ENCODE measurements around the gene DCANP1. TPM values are rescaled to one million over a fixed set of nuclear protein-coding genes. Genes with fewer than 3 reads are reported as not detected.
A peak's percentile ranks its signal among the peaks of the same experiment; 100 is the strongest.

Gene DCANP1
- total RNA-seq, 5 donors from 2014 or later (not counting 1 experiment from before 2014, with no cell fraction given) = not detected

- Mint-ChIP-seq H3K27ac (no peak overlapping the region), H3K27me3 (peaks cover 14 to 19% of the 10 kb centered on the region in 2 donors), H3K9me3 (no peaks in the 10 kb centered on the region), H3K36me3 (no peaks in the 10 kb centered on the region), H3K4me1 (peaks cover 0 to 5% (median 0%) of the 10 kb centered on the region in 3 donors), H3K4me3 (no peak overlapping the region)
- peaks cover 2 to 48% of the 10 kb centered on the region in 2 experiments for H3K27me3 ChIP-seq (replicated peaks in 1 of 2; ENCODE audit: control insufficient read depth in 2 of 2, extremely low read depth in 1 of 2, insufficient read depth in 2 of 2, low read length in 1 of 2)
- ChIA-PET POLR2A (no interaction called here), CTCF (interaction anchor here (0.5 to 3.4 kb wide), 6 partner anchors 12 to 752 kb away, joined by 3 to 20 read pairs (median 4); partner anchors contain the start of gene DCANP1 (in 1 of the 2))
- ATAC-seq (replicated peaks in 1 of 4) (no peak), DNase-seq (no peak)
- H3K36me3 ChIP-seq (ENCODE audit: control insufficient read depth in 2 of 2, extremely low read depth in 1 of 2, insufficient read depth in 1 of 2, low read length in 1 of 2) = no peaks in the 10 kb centered on the region
- no peak overlapping the region for H3K27ac ChIP-seq (ENCODE audit: low read length)
- H3K4me1 ChIP-seq (ENCODE audit: control insufficient read depth in 1 of 2, extremely low read depth in 1 of 2, insufficient read depth in 2 of 2, low read length in 2 of 2) = no peaks in the 10 kb centered on the region
- WGBS (ENCODE audit: insufficient coverage) = 55% methylated on average over 4 of the region's 5 CpGs
- no peaks in the 10 kb centered on the region for H3K9me3 ChIP-seq
- no peak overlapping the region for H3K4me3 ChIP-seq (ENCODE audit: control insufficient read depth in 1 of 2, extremely low read depth in 1 of 2, low read length in 1 of 2)
Observed at GRCh38 chr5:135458921-135459331, 11.8 kb upstream of the DCANP1 start.

- peaks cover 0 to 5% (median 0%) of the 10 kb centered on the region in 3 donors for H3K4me1 Mint-ChIP-seq
- no peak overlapping the region for H3K4me3 Mint-ChIP-seq
- Histone ChIP-seq H3K36me3 (ENCODE audit: control insufficient read depth in 2 of 2, extremely low read depth in 1 of 2, insufficient read depth in 1 of 2, low read length in 1 of 2) (no peaks in the 10 kb centered on the region), H3K27ac (ENCODE audit: low read length) (no peak overlapping the region), H3K9me3 (no peaks in the 10 kb centered on the region), H3K27me3 (replicated peaks in 1 of 2; ENCODE audit: control insufficient read depth in 2 of 2, extremely low read depth in 1 of 2, insufficient read depth in 2 of 2, low read length in 1 of 2) (peaks cover 2 to 47% of the 10 kb centered on the region in 2 experiments), H3K4me1 (ENCODE audit: control insufficient read depth in 1 of 2, extremely low read depth in 1 of 2, insufficient read depth in 2 of 2, low read length in 2 of 2) (no peaks in the 10 kb centered on the region), H3K4me3 (ENCODE audit: control insufficient read depth in 1 of 2, extremely low read depth in 1 of 2, low read length in 1 of 2) (no peak overlapping the region)
- ChIA-PET CTCF (interaction anchor here (0.5 to 3.4 kb wide), 9 partner anchors 8 to 752 kb away, joined by 3 to 20 read pairs (median 3); partner anchors contain the start of gene DCANP1 (in 1 of the 2)), POLR2A (no interaction called here)
- no peaks in the 10 kb centered on the region for H3K36me3 Mint-ChIP-seq
- ATAC-seq (replicated peaks in 1 of 4) (no peak), DNase-seq (no peak)
- WGBS (ENCODE audit: insufficient coverage) = 97% methylated on average over 4 of the region's 4 CpGs
- H3K27ac Mint-ChIP-seq = no peak overlapping the region
- H3K27me3 Mint-ChIP-seq = peaks cover 9 to 19% of the 10 kb centered on the region in 2 donors
- H3K9me3 Mint-ChIP-seq = no peaks in the 10 kb centered on the region
Observed at GRCh38 chr5:135458356-135458755, 11.2 kb upstream of the DCANP1 start.

GRCh38 chr5:135457424-135458071, 10.4 kb upstream of the DCANP1 start:
- peak in 33 of 35 experiments; percentile 12 to 63 (median 37) for DNase-seq
- H3K36me3 ChIP-seq (ENCODE audit: control insufficient read depth in 2 of 2, extremely low read depth in 1 of 2, insufficient read depth in 1 of 2, low read length in 1 of 2) = no peaks in the 10 kb centered on the region
- peaks cover 0 to 46% of the 10 kb centered on the region in 2 experiments for H3K27me3 ChIP-seq (replicated peaks in 1 of 2; ENCODE audit: control insufficient read depth in 2 of 2, extremely low read depth in 1 of 2, insufficient read depth in 2 of 2, low read length in 1 of 2)
- H3K27ac ChIP-seq (ENCODE audit: low read length) = no peak overlapping the region
- H3K4me3 Mint-ChIP-seq = no peak overlapping the region
- ATAC-seq (replicated peaks in 1 of 4) = peak; percentile 53 to 67 (median 62)
- H3K9me3 Mint-ChIP-seq = no peaks in the 10 kb centered on the region
- no peaks in the 10 kb centered on the region for H3K4me1 ChIP-seq (ENCODE audit: control insufficient read depth in 1 of 2, extremely low read depth in 1 of 2, insufficient read depth in 2 of 2, low read length in 2 of 2)
- no peaks in the 10 kb centered on the region for H3K36me3 Mint-ChIP-seq
- 40% methylated on average over 5 of the region's 9 CpGs for WGBS (ENCODE audit: insufficient coverage)
- POLR2A ChIA-PET = no interaction called here
- CTCF ChIA-PET = interaction anchor here (0.5 to 3.4 kb wide), 10 partner anchors 9 to 708 kb away, joined by 3 to 20 read pairs (median 3); partner anchors contain the start of gene DCANP1 (in 1 of the 2)
- peaks cover 0 to 5% (median 0%) of the 10 kb centered on the region in 3 donors for H3K4me1 Mint-ChIP-seq
- no peaks in the 10 kb centered on the region for H3K9me3 ChIP-seq
- no peak overlapping the region for H3K4me3 ChIP-seq (ENCODE audit: control insufficient read depth in 1 of 2, extremely low read depth in 1 of 2, low read length in 1 of 2)
- peaks cover 9 to 19% of the 10 kb centered on the region in 2 donors for H3K27me3 Mint-ChIP-seq
- no peak overlapping the region for H3K27ac Mint-ChIP-seq

- peaks cover 9 to 19% of the 10 kb centered on the region in 2 donors for H3K27me3 Mint-ChIP-seq
- Histone ChIP-seq H3K4me1 (ENCODE audit: control insufficient read depth in 1 of 2, extremely low read depth in 1 of 2, insufficient read depth in 2 of 2, low read length in 2 of 2) (no peaks in the 10 kb centered on the region), H3K4me3 (ENCODE audit: control insufficient read depth in 1 of 2, extremely low read depth in 1 of 2, low read length in 1 of 2) (no peak overlapping the region), H3K27ac (ENCODE audit: low read length) (no peak overlapping the region), H3K27me3 (replicated peaks in 1 of 2; ENCODE audit: control insufficient read depth in 2 of 2, extremely low read depth in 1 of 2, insufficient read depth in 2 of 2, low read length in 1 of 2) (peaks cover 0 to 46% of the 10 kb centered on the region in 2 experiments), H3K36me3 (ENCODE audit: control insufficient read depth in 2 of 2, extremely low read depth in 1 of 2, insufficient read depth in 1 of 2, low read length in 1 of 2) (no peaks in the 10 kb centered on the region), H3K9me3 (no peaks in the 10 kb centered on the region)
- ChIA-PET POLR2A (no interaction called here), CTCF (interaction anchor here (0.7 to 3.4 kb wide), 4 partner anchors 9 to 95 kb away, joined by 3 to 20 read pairs (median 8); partner anchors contain the start of gene DCANP1 (in 1 of the 2))
- DNase-seq = peak in 1 of 35 experiments; percentile 19
- no peaks in the 10 kb centered on the region for H3K36me3 Mint-ChIP-seq
- H3K4me1 Mint-ChIP-seq = no peaks in the 10 kb centered on the region
- H3K27ac Mint-ChIP-seq = no peak overlapping the region
- ATAC-seq (replicated peaks in 1 of 4) = no peak
- H3K9me3 Mint-ChIP-seq = no peaks in the 10 kb centered on the region
- no peak overlapping the region for H3K4me3 Mint-ChIP-seq
- 67% methylated on average over 7 of the region's 12 CpGs for WGBS (ENCODE audit: insufficient coverage)
Observed at GRCh38 chr5:135456238-135457099, 9.3 kb upstream of the DCANP1 start.

- 83% methylated on average over 3 of the region's 4 CpGs for WGBS (ENCODE audit: insufficient coverage)
- no peak overlapping the region for H3K4me3 ChIP-seq (ENCODE audit: control insufficient read depth in 1 of 2, extremely low read depth in 1 of 2, low read length in 1 of 2)
- no peaks in the 10 kb centered on the region for H3K9me3 ChIP-seq
- Mint-ChIP-seq H3K27me3 (peaks cover 9 to 23% of the 10 kb centered on the region in 2 donors), H3K4me1 (no peaks in the 10 kb centered on the region), H3K9me3 (no peaks in the 10 kb centered on the region), H3K27ac (no peak overlapping the region), H3K4me3 (no peak overlapping the region), H3K36me3 (no peaks in the 10 kb centered on the region)
- ChIA-PET CTCF (no interaction called here), POLR2A (no interaction called here)
- H3K27me3 ChIP-seq (replicated peaks in 1 of 2; ENCODE audit: control insufficient read depth in 2 of 2, extremely low read depth in 1 of 2, insufficient read depth in 2 of 2, low read length in 1 of 2) = peaks cover 0 to 51% of the 10 kb centered on the region in 2 experiments
- DNase-seq (no peak), ATAC-seq (replicated peaks in 1 of 4) (no peak)
- H3K36me3 ChIP-seq (ENCODE audit: control insufficient read depth in 2 of 2, extremely low read depth in 1 of 2, insufficient read depth in 1 of 2, low read length in 1 of 2) = no peaks in the 10 kb centered on the region
- H3K4me1 ChIP-seq (ENCODE audit: control insufficient read depth in 1 of 2, extremely low read depth in 1 of 2, insufficient read depth in 2 of 2, low read length in 2 of 2) = no peaks in the 10 kb centered on the region
- no peak overlapping the region for H3K27ac ChIP-seq (ENCODE audit: low read length)
Observed at GRCh38 chr5:135455876-135456237, 8.7 kb upstream of the DCANP1 start.

- no peaks in the 10 kb centered on the region for H3K36me3 Mint-ChIP-seq
- ChIA-PET CTCF (interaction anchor here in 1 of 2 donors (1.2 kb wide), 1 partner anchor 98 kb away, joined by 3 read pairs; no protein-coding TSS in a partner anchor), POLR2A (no interaction called here)
- WGBS (ENCODE audit: insufficient coverage) = 79% methylated on average over 3 of the region's 3 CpGs
- no peak overlapping the region for H3K4me3 Mint-ChIP-seq
- ATAC-seq (replicated peaks in 1 of 4) (no peak), DNase-seq (no peak)
- H3K9me3 Mint-ChIP-seq = no peaks in the 10 kb centered on the region
- peaks cover 0 to 51% of the 10 kb centered on the region in 2 experiments for H3K27me3 ChIP-seq (replicated peaks in 1 of 2; ENCODE audit: control insufficient read depth in 2 of 2, extremely low read depth in 1 of 2, insufficient read depth in 2 of 2, low read length in 1 of 2)
- H3K27me3 Mint-ChIP-seq = peaks cover 5 to 19% of the 10 kb centered on the region in 2 donors
- H3K4me1 ChIP-seq (ENCODE audit: control insufficient read depth in 1 of 2, extremely low read depth in 1 of 2, insufficient read depth in 2 of 2, low read length in 2 of 2) = no peaks in the 10 kb centered on the region
- no peaks in the 10 kb centered on the region for H3K9me3 ChIP-seq
- no peaks in the 10 kb centered on the region for H3K36me3 ChIP-seq (ENCODE audit: control insufficient read depth in 2 of 2, extremely low read depth in 1 of 2, insufficient read depth in 1 of 2, low read length in 1 of 2)
- no peak overlapping the region for H3K4me3 ChIP-seq (ENCODE audit: control insufficient read depth in 1 of 2, extremely low read depth in 1 of 2, low read length in 1 of 2)
- H3K4me1 Mint-ChIP-seq = no peaks in the 10 kb centered on the region
- no peak overlapping the region for H3K27ac Mint-ChIP-seq
- H3K27ac ChIP-seq (ENCODE audit: low read length) = no peak overlapping the region
Observed at GRCh38 chr5:135454946-135455345, 7.8 kb upstream of the DCANP1 start.

Data from T-cell (primary cell).